ENCODE results near the gene MOCS1.

The MOCS1 gene

GRCh38 chr6:39876111-39876510 lies 58.2 kb downstream of the MOCS1 start:
- DNase-seq (ENCODE audit: low read depth), result peak; percentile 29

- no peak for DNase-seq (ENCODE audit: low read depth)
Observed at GRCh38 chr6:39873439-39873838, 60.8 kb downstream of the MOCS1 start.

- DNase-seq (ENCODE audit: low read depth), result no peak
Observed at GRCh38 chr6:39870950-39871349, 63.3 kb downstream of the MOCS1 start.

GRCh38 chr6:39867592-39867991 lies 66.7 kb downstream of the MOCS1 start:
- DNase-seq (ENCODE audit: low read depth), result no peak

GRCh38 chr6:39865011-39865888 lies 69.0 kb downstream of the MOCS1 start:
- DNase-seq (ENCODE audit: low read depth), result peak; percentile 75

GRCh38 chr6:39861663-39862062 lies 72.6 kb downstream of the MOCS1 start:
- DNase-seq (ENCODE audit: low read depth), result no peak

GRCh38 chr6:39859025-39859424 lies 75.2 kb downstream of the MOCS1 start:
- DNase-seq (ENCODE audit: low read depth), result no peak

GRCh38 chr6:39855356-39855995 lies 78.8 kb downstream of the MOCS1 start:
- peak; percentile 69 for DNase-seq (ENCODE audit: low read depth)

Measured in EH (cell line).